Left ventricle myocardium inferior (tissue), 1 donor: ENCODE data around the gene TMEM209. TPM values are rescaled to one million over a fixed set of nuclear protein-coding genes. Genes with fewer than 3 reads are reported as not detected.

Experiments used
- DNase-seq: peaks from one replicate; pipeline ENCODE4 v3.0.0-alpha.2; 2020
- H3K27ac ChIP-seq: fragments of 200-600 bp; replicated peaks from 2 replicates; pipeline ENCODE4 v1.8.0; 2021
- H3K27me3 ChIP-seq: fragments of 200-600 bp; 2 replicates; pipeline ENCODE4 v1.8.0; 2021; ENCODE audit warnings: low read depth
- H3K36me3 ChIP-seq: fragments of 200-600 bp; 2 replicates; pipeline ENCODE4 v1.8.0; 2021
- H3K4me1 ChIP-seq: fragments of 200-600 bp; 2 replicates; pipeline ENCODE4 v1.8.0; 2021
- H3K4me3 ChIP-seq: fragments of 200-600 bp; 2 replicates; pipeline ENCODE4 v1.8.0; 2021; ENCODE audit warnings: mild to moderate bottlenecking, moderate library complexity
- H3K9me3 ChIP-seq: fragments of 200-600 bp; replicated peaks from 2 replicates; pipeline ENCODE4 v1.8.0; 2021
- CTCF ChIP-seq: fragments of 200-600 bp; IDR thresholded peaks from 2 replicates; pipeline ENCODE4 v1.8.0; 2021; ENCODE audit warnings: antibody characterized with exemption, mild to moderate bottlenecking, borderline replicate concordance
- intact Hi-C: fragments of 100-400 bp; cut with micrococcal nuclease; formaldehyde crosslinking; loops from one replicate; pipeline ENCODE4 v1.11.0; 2022
- total RNA-seq: library from RNA; stranded (reverse); fragmentation: NEBNext Ultra II Directional; extraction: Animal tissue kit (Norgen Biotek cat#: 25700); gene quantifications from one replicate; pipeline ENCODE4 v1.2.1, GENCODE V29; 2021
- donor health status: DM: no; HTN: yes; CAD: no; lungs with severe emphysema.

Gene TMEM209
- total RNA-seq, 1 donor from 2014 or later, result 9.9 TPM

- Histone ChIP-seq H3K4me1 (no peaks in the 10 kb centered on the region), H3K4me3 (no peak overlapping the region), H3K36me3 (no peaks in the 10 kb centered on the region), H3K27me3 (no peaks in the 10 kb centered on the region), H3K27ac (no peak overlapping the region), H3K9me3 (peaks cover 6% of the 10 kb centered on the region)
- no peak for DNase-seq
- TF ChIP-seq CTCF, result no peak
- intact Hi-C loops, result no loop called here
These were observed 16.5 kb upstream of the TMEM209 start for GRCh38 chr7:130221746-130222145.

GRCh38 chr7:130219871-130220270 is 14.7 kb upstream of the TMEM209 start:
- intact Hi-C loops, result no loop called here
- Histone ChIP-seq H3K4me3 (no peak overlapping the region), H3K36me3 (no peaks in the 10 kb centered on the region), H3K4me1 (no peaks in the 10 kb centered on the region), H3K27me3 (no peaks in the 10 kb centered on the region), H3K9me3 (no peaks in the 10 kb centered on the region), H3K27ac (no peak overlapping the region)
- no peak for DNase-seq
- TF ChIP-seq CTCF, result no peak

GRCh38 chr7:130218806-130219620 is 13.8 kb upstream of the TMEM209 start:
- Histone ChIP-seq H3K4me1 (no peaks in the 10 kb centered on the region), H3K27me3 (peaks cover 4% of the 10 kb centered on the region), H3K4me3 (no peak overlapping the region), H3K36me3 (no peaks in the 10 kb centered on the region), H3K27ac (no peak overlapping the region), H3K9me3 (no peaks in the 10 kb centered on the region)
- DNase-seq, result no peak
- intact Hi-C loops, result no loop called here
- no peak for TF ChIP-seq CTCF

GRCh38 chr7:130216750-130217149 is 11.5 kb upstream of the TMEM209 start:
- Histone ChIP-seq H3K4me1 (no peaks in the 10 kb centered on the region), H3K27me3 (peaks cover 18% of the 10 kb centered on the region), H3K36me3 (no peaks in the 10 kb centered on the region), H3K4me3 (no peak overlapping the region), H3K9me3 (no peaks in the 10 kb centered on the region), H3K27ac (no peak overlapping the region)
- TF ChIP-seq CTCF, result no peak
- no peak for DNase-seq
- intact Hi-C loops, result no loop called here

GRCh38 chr7:130216025-130216424 is 10.8 kb upstream of the TMEM209 start:
- H3K4me3 ChIP-seq, result no peak overlapping the region
- H3K27ac ChIP-seq, result no peak overlapping the region
- intact Hi-C loops, result no loop called here
- no peak for TF ChIP-seq CTCF
- DNase-seq, result no peak
- no peaks in the 10 kb centered on the region for H3K9me3 ChIP-seq
- H3K4me1 ChIP-seq, result no peaks in the 10 kb centered on the region
- no peaks in the 10 kb centered on the region for H3K36me3 ChIP-seq
- H3K27me3 ChIP-seq, result peaks cover 23% of the 10 kb centered on the region
